Ramos (cell line): ENCODE data around the gene GRID1.

ENCODE experiments used
- in situ Hi-C: fragments of 300-500 bp; cut with MboI; formaldehyde crosslinking; loops from one replicate; pipeline ENCODE4 v1.14.3; 2022; ENCODE audit warnings: low sequenced_read_pairs; ENCODE audit not compliant: unreplicated experiment

GRID1 gene

DNA sequence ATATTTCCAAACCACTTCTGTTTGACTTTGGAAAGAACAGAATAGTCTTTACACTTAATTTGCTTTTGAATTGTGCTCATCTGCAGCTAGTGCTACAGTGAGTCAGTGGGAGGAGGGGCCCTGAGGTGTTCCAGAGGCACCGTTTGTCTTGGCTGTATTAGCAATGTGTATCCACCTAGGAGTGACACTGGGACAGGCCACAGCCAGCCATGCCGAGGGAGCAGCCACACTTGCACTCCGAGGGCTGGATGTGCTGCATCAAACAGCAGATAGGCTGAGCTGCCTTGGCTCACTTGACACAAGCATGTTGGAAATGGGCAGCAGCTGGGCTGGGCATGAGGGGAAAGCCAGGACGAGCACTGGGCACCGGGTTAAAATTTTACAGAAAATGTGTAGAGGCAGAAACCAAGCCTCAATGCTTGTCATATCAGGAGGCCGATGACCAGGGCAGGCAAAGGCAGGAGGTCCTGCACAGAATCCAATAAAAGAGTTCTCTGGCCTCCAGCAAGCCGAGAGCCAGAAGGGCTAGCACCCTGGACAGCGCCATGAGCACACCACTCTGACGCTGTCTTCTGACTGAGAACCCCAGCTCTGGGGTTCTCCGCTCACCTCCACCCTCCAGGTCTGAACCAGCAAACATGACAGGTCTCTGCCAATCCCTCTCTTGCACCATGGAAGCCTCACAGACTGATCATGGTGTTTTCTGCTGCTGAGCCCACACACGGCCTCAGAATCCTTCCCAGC, 163.3 kb downstream of the GRID1 start:
- in situ Hi-C loops = no loop called here

DNA sequence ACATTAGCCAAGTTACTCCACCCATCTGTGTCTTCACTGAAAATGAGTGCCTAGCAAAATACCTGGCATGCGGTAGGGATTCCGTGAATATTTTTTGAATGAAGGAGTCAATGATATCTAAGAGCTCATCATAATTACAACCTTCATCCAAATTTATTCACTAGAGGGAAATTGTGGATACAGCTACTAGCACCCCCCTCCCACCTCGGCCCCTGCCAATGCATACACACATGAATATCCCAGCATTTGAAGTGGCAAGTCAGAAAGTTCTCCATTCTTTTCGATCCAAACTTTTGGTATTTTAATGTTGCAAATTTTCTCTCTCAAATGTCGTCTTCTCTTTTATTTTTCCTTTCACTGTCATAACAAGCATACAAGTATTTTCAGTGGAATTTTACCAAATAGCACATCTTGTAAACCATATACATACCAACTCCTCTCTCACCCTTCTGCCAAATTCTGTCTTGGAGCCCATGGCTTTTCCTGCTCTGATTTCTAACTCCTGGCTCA, 164.3 kb downstream of the GRID1 start:
- in situ Hi-C loops = no loop called here

DNA sequence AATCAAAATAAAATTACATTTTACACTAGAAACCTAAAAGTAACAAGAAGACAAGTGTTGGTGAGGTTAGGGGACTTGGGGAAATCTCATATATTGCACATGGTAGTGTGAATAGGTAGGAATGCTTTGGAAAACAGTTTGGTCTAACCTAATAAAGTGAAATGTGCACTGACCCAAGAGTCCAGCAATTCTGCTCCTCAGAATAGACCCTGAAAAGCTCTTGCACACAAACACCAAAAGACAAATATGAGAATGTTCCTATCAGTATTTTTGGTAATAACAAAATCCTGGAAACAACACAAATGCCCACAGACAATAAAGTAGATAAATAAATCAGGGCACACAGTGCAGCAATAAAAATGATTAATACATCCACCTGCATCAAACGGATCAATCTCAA, 165.7 kb downstream of the GRID1 start:
- in situ Hi-C loops = no loop called here

DNA sequence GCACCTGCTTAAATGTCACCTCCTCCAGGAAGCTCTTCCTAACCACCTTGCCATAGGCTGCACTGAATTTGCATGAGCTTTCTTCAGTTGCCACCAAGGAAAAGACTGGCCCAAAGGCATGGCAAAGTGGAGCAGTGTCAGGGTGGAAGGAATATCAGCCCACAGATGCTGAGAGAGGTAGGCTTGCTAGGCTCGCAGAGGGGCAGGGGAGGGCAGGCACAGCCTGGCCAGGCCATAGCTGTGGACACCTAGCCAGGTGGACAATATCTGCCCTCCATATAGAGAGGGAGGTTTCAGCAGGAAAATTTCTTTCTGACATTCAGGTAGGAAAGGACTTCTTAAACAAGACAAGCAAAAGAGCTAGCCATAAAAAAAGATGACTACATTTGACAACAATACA, 166.3 kb downstream of the GRID1 start:
- in situ Hi-C loops = no loop called here

DNA sequence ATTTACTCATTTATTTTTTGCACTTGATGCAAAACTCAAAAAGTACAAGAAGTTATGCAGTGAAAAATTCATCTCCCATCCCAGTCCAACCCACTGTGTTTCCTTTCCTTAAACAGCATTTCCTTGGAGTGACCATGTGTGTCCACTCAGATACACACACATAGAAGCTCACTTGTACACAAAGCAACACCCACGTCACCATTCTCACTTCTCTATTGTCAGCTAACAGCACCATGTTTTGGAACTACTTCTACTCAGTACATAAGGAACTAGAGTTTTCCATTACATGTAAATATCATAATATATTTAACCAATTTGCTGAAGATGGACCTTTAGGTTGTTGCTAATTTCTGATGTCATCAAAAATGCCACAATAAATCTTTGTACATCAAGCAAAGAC, 167.6 kb downstream of the GRID1 start:
- in situ Hi-C loops = no loop called here

DNA sequence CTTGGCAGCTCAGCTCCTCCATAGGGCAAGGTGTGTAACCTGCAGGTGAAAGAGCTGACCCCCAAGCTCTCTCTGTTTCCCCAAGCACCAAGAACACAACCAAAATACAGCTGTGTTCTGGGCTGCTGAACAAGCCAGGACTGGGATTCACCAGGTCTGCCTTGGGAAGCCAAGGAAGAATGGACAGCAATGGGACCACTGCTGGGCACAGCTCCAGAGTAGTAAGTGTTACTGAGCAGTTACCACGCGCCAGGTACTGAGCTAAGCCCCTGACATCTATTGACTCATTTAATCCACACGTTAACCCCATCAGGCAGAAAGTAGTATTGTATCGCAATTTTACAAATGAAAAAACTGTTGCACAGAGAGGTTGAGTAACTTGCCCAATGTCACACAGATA, 168.3 kb downstream of the GRID1 start:
- in situ Hi-C loops = no loop called here

DNA sequence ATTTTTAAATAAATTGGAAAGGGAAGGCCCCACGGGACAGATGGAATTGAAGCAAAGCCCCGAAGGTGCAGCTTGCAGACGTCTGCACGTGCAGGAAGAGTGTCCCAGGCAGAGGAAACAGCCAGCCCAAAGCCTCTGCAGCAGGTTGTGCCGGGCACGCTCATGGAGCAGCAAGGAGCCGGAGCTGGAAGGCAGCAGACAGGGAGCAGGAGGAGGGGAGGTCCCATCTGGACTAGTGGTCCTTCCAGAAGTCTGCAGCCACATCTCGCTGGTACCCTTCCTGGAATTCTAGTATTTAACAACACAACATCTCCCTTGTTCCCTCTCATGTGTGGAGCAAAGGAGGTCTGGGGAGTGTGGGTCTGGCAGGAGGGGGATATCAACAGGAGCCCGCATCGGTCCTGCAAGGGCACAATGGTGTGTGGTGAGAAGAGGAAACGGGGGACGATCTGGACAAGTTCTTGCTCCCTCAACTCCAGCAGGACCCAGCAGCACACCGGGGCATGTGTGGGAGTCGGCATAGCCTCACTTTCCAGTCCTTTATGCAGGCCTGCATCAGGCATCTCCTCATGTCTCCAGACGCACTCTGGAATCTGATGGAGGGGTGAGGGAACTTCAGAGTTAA, 169.3 kb downstream of the GRID1 start:
- in situ Hi-C loops = no loop called here

DNA sequence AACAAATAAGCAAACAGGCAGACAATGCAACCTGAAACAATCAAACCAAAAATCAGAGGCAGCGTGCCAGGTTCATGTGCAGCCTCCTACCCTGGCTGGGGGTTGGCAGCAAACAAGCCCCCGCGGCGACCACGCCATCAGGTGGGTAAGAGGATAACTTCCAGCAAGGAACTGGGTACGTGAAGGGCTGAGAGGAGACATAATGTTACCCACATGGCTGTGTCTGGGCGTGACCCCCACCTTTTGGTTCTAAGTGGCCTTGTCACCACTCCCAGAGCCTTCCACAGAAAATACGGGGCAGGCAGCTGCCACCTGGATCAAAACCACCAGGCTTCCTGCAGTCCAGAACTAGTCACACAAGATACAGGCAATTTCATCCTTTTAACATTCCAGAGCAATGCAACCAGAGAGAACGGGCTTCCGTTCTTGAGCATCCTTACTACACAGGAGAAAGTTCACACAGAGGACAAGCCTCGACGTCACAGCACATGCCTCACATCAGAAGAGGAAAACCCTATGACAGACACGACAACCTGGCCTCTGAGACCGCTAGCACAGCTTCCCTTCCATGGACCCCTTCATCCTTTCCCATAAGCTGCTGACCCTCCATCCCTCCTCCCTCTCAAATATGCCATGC, 171.0 kb downstream of the GRID1 start:
- in situ Hi-C loops = no loop called here

DNA sequence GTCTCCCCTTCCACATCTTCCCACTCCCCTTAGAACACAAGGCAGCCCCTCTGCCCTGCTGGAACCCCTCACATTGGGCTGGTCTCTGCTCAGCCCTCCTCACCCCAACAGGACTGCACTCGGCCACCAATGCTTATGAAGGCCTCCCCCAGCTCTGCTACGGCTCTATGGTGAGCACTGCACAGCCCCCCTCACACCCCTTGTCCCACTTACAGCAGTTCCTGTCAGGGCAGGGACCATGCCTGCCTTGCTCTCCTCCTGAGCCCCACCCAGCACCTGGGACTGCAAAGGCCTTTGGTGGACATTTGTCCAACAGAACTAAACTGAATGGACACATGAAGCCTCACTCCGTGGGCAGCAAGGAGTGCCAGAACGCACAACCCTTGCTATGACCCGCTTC, 171.9 kb downstream of the GRID1 start:
- in situ Hi-C loops = no loop called here

DNA sequence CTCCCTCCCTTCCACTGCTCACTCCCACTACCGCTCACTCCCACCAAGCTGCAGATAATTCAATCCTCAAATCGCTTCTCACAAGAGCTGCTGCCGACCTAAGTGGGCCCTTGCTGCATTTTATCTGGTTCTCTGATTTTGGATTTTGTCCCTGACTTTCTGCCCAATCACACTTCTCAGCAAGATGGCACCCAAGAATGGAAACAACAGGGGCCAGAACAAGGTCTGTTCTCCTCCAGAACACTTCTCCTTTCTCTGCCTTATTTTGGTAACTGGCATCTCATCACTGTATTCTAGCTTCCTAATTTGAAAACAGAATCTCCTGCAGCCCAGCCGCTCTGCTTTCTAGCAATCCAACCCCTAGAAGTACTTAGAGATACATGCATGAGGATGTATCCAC, 172.8 kb downstream of the GRID1 start:
- in situ Hi-C loops = no loop called here

DNA sequence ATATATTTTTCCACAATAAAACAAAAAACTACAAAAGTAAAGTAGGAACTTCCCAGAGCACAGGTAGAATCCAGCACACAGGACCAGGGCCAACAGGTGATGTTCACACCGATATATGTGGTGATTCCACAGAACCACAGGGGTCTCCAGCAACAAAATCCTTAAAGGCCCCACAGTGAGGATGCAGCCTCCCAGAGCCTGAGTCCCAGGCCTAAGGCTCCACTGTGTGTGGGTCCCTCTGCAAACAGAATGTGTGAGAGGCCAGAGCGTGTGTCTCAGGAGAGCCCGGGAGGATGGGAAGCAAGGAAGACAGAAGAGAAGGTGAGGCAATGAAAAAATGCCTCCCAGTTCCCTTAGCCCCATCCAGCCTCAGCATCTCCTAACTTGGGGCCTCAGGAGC, 173.9 kb downstream of the GRID1 start:
- in situ Hi-C loops = no loop called here

DNA sequence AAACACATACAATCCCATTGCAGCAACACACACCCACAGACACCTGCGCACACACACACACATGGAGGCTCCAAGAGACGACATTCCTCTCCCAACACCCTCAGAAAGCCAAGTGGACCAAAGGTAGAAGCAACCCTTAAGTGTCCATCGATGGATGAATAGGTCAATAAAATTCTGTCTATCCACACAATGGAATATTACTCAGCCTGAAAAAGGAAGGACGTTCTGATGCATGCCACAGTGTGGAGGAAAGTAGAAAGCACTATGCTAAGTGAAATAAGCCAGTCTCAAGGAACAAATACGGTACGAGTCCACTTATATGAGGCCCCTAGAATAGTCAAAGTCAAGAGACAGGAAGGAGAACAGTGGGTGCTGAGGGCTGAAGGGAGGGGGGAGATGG, 174.4 kb downstream of the GRID1 start:
- in situ Hi-C loops = no loop called here

DNA sequence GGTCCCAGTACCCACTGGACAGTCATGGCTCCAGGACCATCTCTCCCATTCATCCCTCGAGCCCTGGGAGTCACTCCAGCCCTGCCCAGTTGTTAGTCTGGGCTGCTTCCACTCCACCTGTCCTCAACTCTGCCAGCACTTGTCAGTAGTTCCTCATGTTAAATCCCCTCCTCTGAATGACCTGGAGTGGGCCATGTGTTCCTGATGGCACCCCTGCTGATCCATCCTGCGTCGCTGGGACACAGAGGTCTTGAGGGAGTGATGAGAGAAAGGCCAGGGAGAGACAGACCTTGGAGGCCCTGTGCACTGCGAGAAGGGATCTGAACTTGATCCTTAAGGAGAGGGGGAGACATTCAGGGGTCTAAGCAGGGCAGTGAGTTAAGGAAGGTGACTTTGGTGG, 174.9 kb downstream of the GRID1 start:
- in situ Hi-C loops = no loop called here

DNA sequence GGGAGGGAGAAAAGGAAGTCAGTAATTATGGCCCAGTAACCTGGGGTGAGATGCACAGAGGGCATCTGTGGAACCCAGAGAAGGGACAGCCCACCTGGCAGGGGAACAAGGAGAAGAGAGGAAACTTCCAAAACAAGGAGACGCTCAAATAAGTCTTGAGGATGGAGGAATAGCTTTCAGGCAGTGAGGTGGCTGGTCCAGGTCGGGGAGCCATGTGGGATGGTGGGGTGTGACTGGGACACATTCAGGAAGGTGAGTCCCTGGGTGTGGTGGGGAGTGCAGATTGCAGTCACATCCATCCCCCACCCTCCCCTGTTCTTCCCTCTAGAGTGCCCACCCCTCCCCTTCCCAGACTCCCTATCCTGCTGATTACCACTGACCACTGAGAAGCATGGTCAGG, 175.4 kb downstream of the GRID1 start:
- in situ Hi-C loops = no loop called here

DNA sequence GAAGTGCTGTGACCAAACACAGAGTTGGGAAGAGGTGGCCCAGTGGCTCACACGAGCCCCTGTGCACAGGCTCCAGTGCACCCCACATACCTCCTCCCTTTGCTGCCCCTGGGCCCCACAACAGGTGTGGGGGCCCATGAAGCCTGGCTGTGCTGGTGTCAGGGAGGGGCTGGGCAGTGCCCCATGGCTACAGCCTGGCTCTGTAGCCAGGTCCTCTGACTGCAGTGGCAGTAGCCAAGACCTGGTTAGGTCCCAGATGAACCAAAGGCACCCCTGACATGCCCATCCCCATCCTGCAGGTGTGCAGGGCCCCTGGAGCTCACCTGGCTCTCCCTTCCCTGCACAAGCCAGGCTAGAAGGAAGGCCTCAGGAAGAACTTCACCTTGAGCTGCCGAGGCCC, 176.3 kb downstream of the GRID1 start:
- in situ Hi-C loops = no loop called here

DNA sequence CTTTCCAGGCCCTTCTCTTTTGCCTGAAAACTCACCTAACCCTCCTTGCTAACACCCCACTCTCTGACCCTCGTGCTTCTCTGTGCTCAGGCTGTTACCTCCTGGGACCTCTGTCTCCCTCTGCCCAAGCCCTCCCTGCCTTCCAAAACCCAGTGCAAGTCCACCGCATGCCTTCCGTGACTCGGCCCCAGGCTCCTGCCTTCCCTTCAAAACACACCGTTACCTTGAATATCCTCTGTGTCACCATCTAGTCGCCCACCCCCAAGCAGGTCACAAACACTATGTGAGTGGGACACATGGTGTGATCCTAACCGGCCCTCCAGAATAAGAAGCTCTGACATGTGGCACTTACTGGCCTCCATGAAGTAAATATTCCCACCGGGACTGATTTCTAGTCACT, 176.7 kb downstream of the GRID1 start:
- in situ Hi-C loops = no loop called here

DNA sequence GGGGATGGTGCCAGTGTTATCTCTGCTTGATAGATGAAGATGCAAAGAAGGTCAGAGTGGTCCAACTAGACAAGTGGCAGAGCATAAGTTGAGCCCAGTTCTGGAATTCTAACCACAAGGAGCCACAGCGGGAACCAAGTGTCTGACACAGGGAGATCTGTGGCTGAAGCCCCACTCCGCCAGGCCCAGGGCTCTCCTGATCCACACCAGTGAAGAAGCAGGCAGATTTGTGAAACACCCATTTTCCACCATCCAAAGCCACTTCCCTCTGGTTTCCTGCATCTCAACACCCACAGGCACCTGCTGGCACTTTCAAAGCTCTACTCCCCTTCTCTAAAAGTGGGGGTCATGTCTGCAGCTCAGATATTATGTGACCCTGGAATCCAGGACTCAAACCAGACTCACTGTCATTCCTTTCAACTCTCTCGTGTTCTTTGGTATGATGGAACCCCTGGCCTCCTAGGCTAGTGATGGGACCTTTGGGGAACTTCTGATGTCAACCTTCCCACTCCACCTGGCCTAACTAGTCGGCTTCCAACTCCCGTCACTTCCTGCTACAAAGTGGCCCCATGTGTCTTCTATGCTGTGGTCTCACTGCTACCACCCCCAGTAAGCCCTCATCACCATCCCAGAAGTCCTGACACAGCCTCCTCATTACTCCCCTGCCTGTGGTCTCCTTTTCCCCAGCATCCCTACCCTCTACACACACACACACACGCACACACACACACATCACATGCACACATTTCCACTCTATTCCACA, 177.6 kb downstream of the GRID1 start:
- in situ Hi-C loops = no loop called here

DNA sequence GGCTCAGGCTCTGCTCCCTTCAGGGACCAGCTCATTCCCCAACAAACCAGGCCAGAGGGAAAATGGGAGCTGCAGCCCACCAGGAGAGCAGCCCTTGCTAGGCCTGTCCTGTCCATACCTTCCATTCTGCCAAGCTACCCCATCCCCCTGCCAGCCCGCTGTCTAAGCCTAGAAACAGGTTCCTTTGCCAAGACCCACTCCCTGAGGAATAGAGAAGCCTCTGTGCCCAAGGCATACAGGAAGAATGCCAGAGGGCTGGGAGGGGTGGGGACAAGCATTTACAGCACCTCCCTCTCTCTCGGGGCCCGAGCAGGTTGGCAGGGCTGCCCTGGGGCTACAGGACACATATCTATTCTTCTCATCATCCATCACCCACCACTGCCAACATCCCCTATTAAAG, 178.3 kb downstream of the GRID1 start:
- in situ Hi-C loops = no loop called here

DNA sequence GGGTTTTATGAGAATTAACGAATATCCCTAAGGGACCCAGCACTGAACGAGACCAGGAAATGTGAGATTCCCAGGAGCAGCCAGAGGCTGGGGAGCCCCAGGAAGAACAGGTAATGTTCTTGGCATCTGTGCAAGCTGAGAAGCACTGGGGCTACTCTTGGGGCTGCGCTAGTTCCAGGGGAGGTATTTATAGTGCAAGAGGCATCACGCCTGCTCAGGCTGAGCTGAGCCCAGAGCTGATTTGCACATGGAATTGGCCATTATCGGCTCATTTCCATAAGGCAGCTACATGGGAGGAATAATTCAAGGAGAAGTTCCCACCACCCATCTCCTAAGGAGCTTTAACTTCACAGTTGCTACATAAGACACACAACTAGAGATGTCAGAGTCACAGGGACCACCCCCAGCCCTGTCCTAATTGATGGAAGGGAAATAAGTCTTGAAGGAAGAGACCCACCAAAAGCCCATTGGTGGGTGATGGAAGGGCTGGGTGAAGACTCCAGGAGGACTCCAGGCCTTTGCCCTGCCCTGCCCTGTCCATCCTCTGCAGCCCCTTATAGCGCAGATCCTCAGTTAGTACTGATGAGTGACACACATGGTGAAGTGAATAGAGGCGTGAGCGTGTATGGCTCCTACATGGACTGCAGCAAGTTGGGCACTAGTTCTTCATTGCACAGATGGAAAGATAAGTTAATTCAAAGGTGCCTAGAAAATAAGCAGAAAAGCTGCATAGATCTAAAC, 178.9 kb downstream of the GRID1 start:
- in situ Hi-C loops = no loop called here

DNA sequence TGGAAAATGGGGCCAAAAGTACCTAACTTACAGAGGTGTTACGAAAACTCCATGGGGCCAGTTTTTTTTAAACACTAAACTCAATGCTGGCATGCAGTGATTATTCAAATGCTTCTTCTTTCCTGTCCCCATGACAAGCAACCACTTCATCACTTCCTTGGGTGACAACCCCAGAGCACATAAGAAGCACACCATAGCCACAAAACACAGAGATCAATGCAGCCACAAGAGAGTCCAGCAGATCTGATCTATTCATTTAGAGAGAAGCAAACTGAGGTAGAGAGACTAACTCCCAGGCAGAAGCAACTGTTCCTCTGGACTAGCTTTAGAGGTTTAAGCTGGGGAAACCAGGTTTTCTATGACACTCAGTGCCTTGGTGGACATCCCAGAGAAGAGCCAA, 180.0 kb downstream of the GRID1 start:
- in situ Hi-C loops = no loop called here
